HT1080 (cell line): ENCODE measurements around the gene NUP43. TPM values are rescaled to one million over a fixed set of nuclear protein-coding genes. Genes with fewer than 3 reads are reported as not detected.
"Not testable (repeated sequence)": the region's sequence is repeated elsewhere in the genome, so short reads cannot be mapped to it uniquely, and the experiment has no call there.

Experiments
- DNase-seq: peaks from one replicate; pipeline ENCODE4 v3.0.0-alpha.2; 2015; ENCODE audit warnings: low read depth
- total RNA-seq: library from RNA; depleted of rRNA; stranded (reverse); fragments of >200 nt; shearing (Covaris generic); gene quantifications from 2 replicates; pipeline ENCODE4 v1.2.3, GENCODE V29; 2014; rRNA removed

NUP43 gene
- total RNA-seq, 1 experiment from 2014 or later, result 49.7 TPM

DNA sequence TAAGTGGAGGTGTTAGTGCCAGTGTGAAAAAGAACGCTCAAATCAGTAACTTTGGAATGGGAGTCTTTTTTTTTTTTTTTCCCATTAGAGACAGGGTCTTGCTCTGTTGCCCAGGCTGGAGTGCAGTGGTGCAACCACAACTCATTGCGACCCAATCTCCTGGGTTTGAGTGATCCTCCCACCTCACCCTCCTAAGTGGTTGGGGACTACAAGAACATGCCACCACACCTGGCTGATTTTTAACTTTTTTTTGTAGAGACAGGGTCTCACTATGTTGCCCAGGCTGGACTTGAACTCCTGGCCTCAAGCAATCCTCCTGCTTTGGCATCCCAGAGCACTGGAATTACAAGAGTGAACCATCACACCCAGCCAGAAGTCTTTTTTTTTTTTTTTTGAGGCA lies 48.2 kb downstream of the NUP43 start:
- DNase-seq, result no peak

DNA sequence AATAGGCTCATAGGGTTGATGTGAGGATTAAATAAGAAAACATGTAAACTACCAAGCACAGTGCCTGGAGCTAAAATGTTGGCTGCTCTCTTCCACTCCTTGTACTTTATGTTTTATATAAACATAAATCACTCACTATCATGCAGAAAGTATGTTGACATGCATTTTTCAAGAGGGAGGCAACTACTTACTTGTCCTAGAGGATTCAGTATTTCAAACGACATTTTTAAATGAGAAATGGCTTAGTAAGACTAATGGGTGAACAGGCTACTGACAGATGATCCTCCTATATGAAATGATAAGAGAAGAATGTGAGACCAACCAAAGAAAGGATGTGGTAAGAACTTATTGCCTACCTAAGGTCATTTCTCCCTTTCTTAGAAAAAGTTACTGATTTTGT lies 49.4 kb downstream of the NUP43 start:
- DNase-seq, result no peak

DNA sequence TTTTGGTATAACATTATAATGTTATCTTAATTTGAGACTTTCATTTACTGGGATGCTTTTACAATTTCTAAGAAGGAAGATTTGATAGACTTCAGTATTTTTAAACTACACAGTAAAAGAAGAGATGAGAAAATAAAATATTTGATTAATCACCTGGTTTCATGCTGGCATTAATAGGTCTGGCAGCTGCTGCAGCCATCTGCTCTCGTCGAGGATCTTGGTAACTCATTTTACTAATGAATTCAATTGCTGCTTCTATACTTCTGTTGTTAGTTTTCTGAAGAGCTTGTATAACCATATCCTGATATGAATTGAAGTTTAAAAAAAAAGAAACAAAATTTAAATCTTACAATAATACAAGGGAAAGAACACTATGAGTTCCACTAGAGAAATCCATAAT lies 51.4 kb downstream of the NUP43 start:
- DNase-seq, result no peak

DNA sequence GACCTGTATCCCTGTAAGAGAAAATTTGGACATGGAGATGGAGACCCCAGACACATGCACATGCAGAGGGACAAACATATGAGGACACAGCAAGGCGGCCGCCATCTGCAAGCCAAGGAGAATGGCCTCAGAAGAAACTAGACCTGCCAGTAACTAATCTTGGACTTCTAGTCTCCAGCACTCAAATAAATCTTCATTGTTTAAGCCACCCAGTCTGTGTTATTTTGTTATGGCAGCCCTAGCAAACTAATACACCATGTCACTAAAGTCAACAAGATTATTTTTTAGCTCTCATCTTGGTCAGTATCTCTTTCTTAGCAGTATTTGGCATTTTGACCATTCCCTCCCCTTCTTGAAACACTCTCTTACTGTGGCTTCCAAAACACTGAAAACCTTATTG lies 55.1 kb downstream of the NUP43 start:
- no peak for DNase-seq

DNA sequence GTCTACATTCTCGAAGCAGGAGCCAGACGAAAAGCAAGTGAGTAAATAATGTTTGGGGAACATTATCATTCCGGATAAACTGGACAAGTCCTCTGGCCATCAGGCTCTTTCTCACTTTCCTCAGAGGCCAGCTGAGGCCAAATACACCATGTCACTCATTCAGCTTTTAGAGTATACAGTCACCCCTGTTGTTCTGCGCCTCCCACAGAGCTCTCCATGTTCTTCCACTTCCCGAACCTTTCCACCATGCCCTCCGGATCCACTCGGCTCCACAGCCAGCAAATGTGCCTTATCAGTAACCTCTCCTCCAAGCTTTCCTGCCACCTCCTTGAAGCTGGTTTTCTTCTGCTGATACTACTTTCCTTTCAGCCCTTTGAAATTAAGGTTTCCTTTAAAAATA lies 60.1 kb downstream of the NUP43 start:
- no peak for DNase-seq

DNA sequence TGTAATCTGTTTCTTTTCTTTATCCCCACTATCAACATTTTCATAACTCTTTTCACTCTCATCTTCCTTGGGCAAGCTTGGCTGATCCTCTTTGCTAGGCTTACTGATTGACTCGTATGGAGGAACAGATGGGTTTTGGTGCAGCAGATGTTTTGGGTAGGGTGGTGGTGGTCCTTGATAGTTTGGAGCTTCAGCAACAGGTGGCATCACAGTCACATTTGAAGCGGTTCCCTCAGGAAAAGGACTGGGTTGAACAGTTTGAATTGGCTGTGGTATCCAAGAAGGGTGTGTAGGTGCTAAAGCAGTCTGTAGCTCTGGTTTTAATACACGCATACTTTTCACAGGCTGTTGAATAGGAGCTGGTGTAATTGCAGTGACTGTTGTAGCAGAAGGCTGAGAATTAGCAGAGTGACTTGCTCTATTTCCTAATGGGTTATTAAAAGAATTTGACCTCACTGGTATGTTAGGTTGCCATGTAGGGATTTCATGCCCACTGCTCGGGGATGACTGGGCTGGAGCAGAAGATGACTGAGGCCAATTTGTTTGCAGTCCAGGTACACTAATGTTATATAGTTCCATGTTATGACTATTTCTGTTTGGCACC lies 63.0 kb downstream of the NUP43 start:
- DNase-seq, result no peak

DNA sequence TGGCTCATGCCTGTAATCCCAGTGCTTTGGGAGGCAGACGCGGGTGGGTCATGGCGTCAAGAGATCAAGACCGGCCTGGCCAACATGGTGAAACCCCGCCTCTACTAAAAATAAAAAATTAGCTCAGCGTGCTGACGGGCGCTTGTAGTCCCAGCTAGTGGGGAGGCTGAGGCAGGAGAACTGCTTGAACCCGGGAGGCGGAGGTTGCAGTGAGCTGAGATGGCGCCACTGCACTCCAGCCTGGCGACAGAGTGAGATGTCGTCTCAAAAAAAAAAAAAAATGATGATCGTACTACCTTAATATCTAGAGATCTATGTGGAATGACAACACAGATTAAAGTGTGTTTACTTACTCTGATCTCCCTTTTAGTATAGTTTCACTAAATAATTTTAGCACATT lies 64.5 kb downstream of the NUP43 start:
- DNase-seq, result not testable (repeated sequence)

DNA sequence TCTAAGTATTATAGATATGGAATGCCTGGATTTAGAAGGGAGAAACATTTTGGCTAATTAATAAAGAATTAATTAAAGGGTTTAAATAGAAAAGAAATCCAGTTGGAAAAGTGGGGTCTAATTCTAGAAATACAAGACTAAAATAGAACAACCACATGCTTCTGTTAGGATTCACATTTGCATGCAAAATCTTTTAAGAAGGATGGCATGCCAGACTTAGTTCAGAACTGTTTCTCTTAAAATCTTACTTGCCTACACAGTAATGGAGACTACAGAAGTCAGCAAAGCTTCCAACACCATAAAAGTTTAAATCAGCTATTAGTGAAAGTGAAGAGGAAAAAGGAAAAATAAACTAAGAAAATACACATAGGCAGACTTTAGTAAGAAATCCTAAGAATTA lies 65.1 kb downstream of the NUP43 start:
- DNase-seq, result no peak

DNA sequence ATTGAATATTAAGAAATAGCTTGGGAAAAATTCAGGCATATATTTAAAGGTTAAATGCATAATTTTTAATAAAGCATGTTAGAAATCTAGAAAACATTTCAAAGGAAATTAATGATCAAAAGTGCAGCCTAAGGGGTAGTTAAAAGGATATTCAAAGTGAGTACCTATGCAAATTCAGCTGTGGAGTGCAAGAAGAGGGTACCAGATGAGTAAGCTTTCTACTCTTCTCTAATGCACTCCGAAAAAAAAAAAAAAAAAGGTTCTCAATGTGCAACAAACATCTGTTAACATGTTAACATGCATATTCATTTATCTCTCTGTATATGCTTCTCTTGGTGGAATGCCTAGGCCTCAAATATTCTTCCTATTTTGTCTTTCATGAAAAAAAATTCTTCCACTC lies 65.8 kb downstream of the NUP43 start:
- DNase-seq, result no peak

Other genes with a start within 250 kb of the NUP43 start
- 15.1 and 16.9 TPM in 2 replicates for gene PPIL4, start 200.5 kb downstream of the NUP43 start, total RNA-seq
- gene GINM1, start 180.2 kb downstream of the NUP43 start, total RNA-seq, result 29.5 and 31.3 TPM in 2 replicates
- 19.2 and 22.3 TPM in 2 replicates for gene KATNA1, start 97.8 kb downstream of the NUP43 start, total RNA-seq
- gene LATS1, start 28.4 kb downstream of the NUP43 start, total RNA-seq, result 15.0 and 17.9 TPM in 2 replicates
- gene PCMT1, start 3.2 kb upstream of the NUP43 start, total RNA-seq, result 132 and 158 TPM in 2 replicates
- gene LRP11, start 117.8 kb upstream of the NUP43 start, total RNA-seq, result 17.4 and 17.7 TPM in 2 replicates
- gene RAET1E, start 151.6 kb upstream of the NUP43 start, total RNA-seq, result 11.3 and 14.6 TPM in 2 replicates
- gene RAET1G, start 176.6 kb upstream of the NUP43 start, total RNA-seq, result 1.6 and 2.4 TPM in 2 replicates
- gene ULBP2, start 195.5 kb upstream of the NUP43 start, total RNA-seq, result 11.6 and 12.2 TPM in 2 replicates
- gene ULBP1, start 217.4 kb upstream of the NUP43 start, total RNA-seq, result not detected in 2 replicates